Motor neuron (in vitro differentiated cells): ENCODE results near the gene ZNF444. TPM values are rescaled to one million over a fixed set of nuclear protein-coding genes. Genes with fewer than 3 reads are reported as not detected.

Experiments used
- ATAC-seq, 8 experiments: fragments of 200-7000 bp; cut with Tn5 transposase; replicated peaks in 6 of 8; 2 replicates each; pipeline ENCODE4 v1.8.0; 2021; ENCODE audit warnings: mild to moderate bottlenecking in 8 of 8, moderate library complexity in 8 of 8
- H3K27ac ChIP-seq, 2 donors: fragments of 250-450 bp; sonication (Bioruptor Pico); 2 replicates each; pipeline ENCODE4 v1.9.0; 2021; ENCODE audit warnings: antibody characterized with exemption in 2 of 2, mild to moderate bottlenecking in 2 of 2, moderate library complexity in 1 of 2
- H3K4me1 ChIP-seq, 2 donors: fragments of 250-450 bp; sonication (Bioruptor Pico); replicated peaks in 1 of 2; 2 replicates each; pipeline ENCODE4 v1.6.1; 2021; ENCODE audit warnings: antibody characterized with exemption in 2 of 2, mild to moderate bottlenecking in 2 of 2, moderate library complexity in 1 of 2
- H3K4me3 ChIP-seq, 5 donors: fragments of 250-450 bp; sonication (Bioruptor Pico); 2 replicates each; pipeline ENCODE4 v1.9.0; 2021; ENCODE audit warnings: antibody characterized with exemption in 5 of 5, mild to moderate bottlenecking in 5 of 5, moderate library complexity in 4 of 5
- WGBS, 10 experiments: fragments of 450-650 bp; shearing (Covaris generic); methylation state at CpG; one replicate each; pipeline ENCODE4 v1.0.0; 2022; 5-methylcytosine and 5-hydroxymethylcytosine counted together
- in situ Hi-C, 9 experiments: fragments of 400-800 bp; cut with MboI; loops; one replicate each; pipeline ENCODE4 v1.15.0; 2021; ENCODE audit warnings: low sequenced_read_pairs in 9 of 9, low pct_unique_long_range_greater_than_20kb in 2 of 9; ENCODE audit not compliant: unreplicated experiment in 9 of 9
- total RNA-seq, 8 experiments: library from RNA; unstranded; fragments of 300-600 nt; gene quantifications; 2 replicates each; pipeline versions ENCODE4 v1.2.3 to v1.2.4, GENCODE V29; 2022

Gene ZNF444
- total RNA-seq, 8 experiments from 2014 or later, result 10.4 to 20.1 (median 13.3) TPM

GRCh38 chr19:56133858-56134653 is 7.0 kb upstream of the ZNF444 start:
- ATAC-seq, result peak in 3 of 8 experiments; percentile 89 to 94 (median 89)
- Histone ChIP-seq H3K27ac (no peak overlapping the region), H3K4me1 (peaks cover 0 to 3% of the 10 kb centered on the region in 2 donors), H3K4me3 (no peak overlapping the region)
- 44 to 96% (median 60%) methylated on average over 1 to 10 of the region's 14 CpGs; no CpG with 5 or more reads in 3 of the 10 experiments for WGBS, 10 experiments
- in situ Hi-C loops, result no loop called here

- 34 to 100% (median 88%) methylated on average over 1 to 4 of the region's 5 CpGs; no CpG with 5 or more reads in 4 of the 10 experiments for WGBS, 10 experiments
- H3K4me3 ChIP-seq, result no peak overlapping the region
- no peak overlapping the region for H3K27ac ChIP-seq
- ATAC-seq, result peak in 2 of 8 experiments; percentile 15 to 70
- peaks cover 3% of the 10 kb centered on the region in 2 donors for H3K4me1 ChIP-seq
- in situ Hi-C loops, result no loop called here
These were observed 6.5 kb upstream of the ZNF444 start for GRCh38 chr19:56134654-56134921.

- in situ Hi-C loops, result no loop called here
- Histone ChIP-seq H3K4me1 (peaks cover 7 to 8% of the 10 kb centered on the region in 2 donors), H3K4me3 (no peak overlapping the region), H3K27ac (no peak overlapping the region)
- no peak for ATAC-seq
- WGBS, 10 experiments, result 16 to 60% (median 20%) methylated on average over 1 to 5 of the region's 10 CpGs; no CpG with 5 or more reads in 1 of the 10 experiments
These were observed 4.7 kb upstream of the ZNF444 start for GRCh38 chr19:56136362-56136761.

GRCh38 chr19:56137405-56137804 is 3.7 kb upstream of the ZNF444 start:
- Histone ChIP-seq H3K4me1 (peaks cover 12% of the 10 kb centered on the region in 2 donors), H3K27ac (no peak overlapping the region), H3K4me3 (no peak overlapping the region)
- no peak for ATAC-seq
- in situ Hi-C loops, result no loop called here
- WGBS, 10 experiments, result 55 to 100% (median 87%) methylated on average over 1 to 6 of the region's 6 CpGs; no CpG with 5 or more reads in 2 of the 10 experiments

- no peak overlapping the region for H3K4me3 ChIP-seq
- no peak for ATAC-seq
- peaks cover 12% of the 10 kb centered on the region in 2 donors for H3K4me1 ChIP-seq
- WGBS, 10 experiments, result 59 to 100% (median 85%) methylated on average over 1 to 3 of the region's 3 CpGs; no CpG with 5 or more reads in 1 of the 10 experiments
- H3K27ac ChIP-seq, result no peak overlapping the region
- in situ Hi-C loops, result no loop called here
These were observed 3.0 kb upstream of the ZNF444 start for GRCh38 chr19:56138069-56138468.

GRCh38 chr19:56139847-56140582 is 1.1 kb upstream of the ZNF444 start:
- Histone ChIP-seq H3K4me1 (peaks cover 12% of the 10 kb centered on the region in 2 donors), H3K27ac (peak overlapping the region; percentile 66 to 91), H3K4me3 (peak overlapping the region; percentile 43 to 57 (median 50))
- WGBS, 10 experiments, result 0 to 82% (median 59%) methylated on average over 3 to 12 of the region's 22 CpGs
- in situ Hi-C loops, result no loop called here
- peak in 2 of 8 experiments; percentile 1 for ATAC-seq

GRCh38 chr19:56141417-56141993 is 418 bp downstream of the ZNF444 start:
- in situ Hi-C loops, result no loop called here
- peaks cover 9 to 12% of the 10 kb centered on the region in 2 donors for H3K4me1 ChIP-seq
- ATAC-seq, result peak in 5 of 8 experiments; percentile 0 to 13 (median 5)
- H3K4me3 ChIP-seq, result peak overlapping the region; percentile 43 to 57 (median 50)
- 5 to 7% methylated on average over 2 to 11 of the region's 26 CpGs; no CpG with 5 or more reads in 8 of the 10 experiments for WGBS, 10 experiments
- peak overlapping the region; percentile 66 to 91 for H3K27ac ChIP-seq

- in situ Hi-C loops, result no loop called here
- H3K4me3 ChIP-seq, result peak overlapping the region; percentile 43 to 57 (median 50)
- WGBS, 10 experiments, result 20 to 87% (median 51%) methylated on average over 1 to 11 of the region's 17 CpGs
These were observed 1.1 kb downstream of the ZNF444 start for GRCh38 chr19:56142087-56142787.

GRCh38 chr19:56142897-56143434 is 1.9 kb downstream of the ZNF444 start:
- in situ Hi-C loops, result no loop called here
- 71 to 100% (median 95%) methylated on average over 1 to 2 of the region's 4 CpGs; no CpG with 5 or more reads in 4 of the 10 experiments for WGBS, 10 experiments
- H3K4me3 ChIP-seq, result no peak overlapping the region
- peaks cover 9 to 12% of the 10 kb centered on the region in 2 donors for H3K4me1 ChIP-seq
- no peak for ATAC-seq
- no peak overlapping the region for H3K27ac ChIP-seq

More at GRCh38 chr19:56142087-56142787, 1.1 kb downstream of the ZNF444 start:
- ATAC-seq, result no peak
- Histone ChIP-seq H3K27ac (peak overlapping the region; percentile 15 to 41), H3K4me1 (peaks cover 9 to 12% of the 10 kb centered on the region in 2 donors)

- no peak overlapping the region for H3K4me3 ChIP-seq
- peaks cover 9 to 12% of the 10 kb centered on the region in 2 donors for H3K4me1 ChIP-seq
- in situ Hi-C loops, result no loop called here
- ATAC-seq, result no peak
- no peak overlapping the region for H3K27ac ChIP-seq
- 81 to 100% (median 90%) methylated on average over 2 to 6 of the region's 6 CpGs; no CpG with 5 or more reads in 3 of the 10 experiments for WGBS, 10 experiments
These were observed 3.3 kb downstream of the ZNF444 start for GRCh38 chr19:56144376-56144775.

- in situ Hi-C loops, result no loop called here
- ATAC-seq, result no peak
- H3K4me3 ChIP-seq, result no peak overlapping the region
- peaks cover 7 to 8% of the 10 kb centered on the region in 2 donors for H3K4me1 ChIP-seq
- no peak overlapping the region for H3K27ac ChIP-seq
- 68 to 97% (median 88%) methylated on average over 3 to 11 of the region's 12 CpGs; no CpG with 5 or more reads in 5 of the 10 experiments for WGBS, 10 experiments
These were observed 3.7 kb downstream of the ZNF444 start for GRCh38 chr19:56144831-56145230.

- peaks cover 4 to 5% of the 10 kb centered on the region in 2 donors for H3K4me1 ChIP-seq
- no peak overlapping the region for H3K27ac ChIP-seq
- in situ Hi-C loops, result no loop called here
- no peak for ATAC-seq
- 20 to 100% (median 98%) methylated on average over 1 to 3 of the region's 10 CpGs; no CpG with 5 or more reads in 2 of the 10 experiments for WGBS, 10 experiments
- no peak overlapping the region for H3K4me3 ChIP-seq
These were observed 4.6 kb downstream of the ZNF444 start for GRCh38 chr19:56145698-56146097.
